SK-N-SH (cell line): ENCODE results near the gene OTOG.

Experiments used
- CTCF ChIP-seq: fragments of 200-600 bp; sonication (generic); IDR thresholded peaks from 2 replicates; pipeline ENCODE4 v1.6.1; 2017; ENCODE audit warnings: antibody characterized with exemption, mild to moderate bottlenecking, moderate library complexity
- EZH2phosphoT487 ChIP-seq: fragments of 200-600 bp; sonication (generic); IDR thresholded peaks from 2 replicates; pipeline ENCODE4 v1.6.1; 2017; ENCODE audit warnings: low read depth, mixed run types, mild to moderate bottlenecking, antibody characterized with exemption, moderate library complexity, borderline replicate concordance
- GABPA ChIP-seq: IDR thresholded peaks from 2 replicates; pipeline ENCODE4 v1.4.0; 2012; ENCODE audit warnings: low read depth, mild to moderate bottlenecking
- NRF1 ChIP-seq: IDR thresholded peaks from 2 replicates; pipeline ENCODE4 v1.6.1; 2012; ENCODE audit warnings: low read depth, mild to moderate bottlenecking, low read length
- TAF1 ChIP-seq: IDR thresholded peaks from 2 replicates; pipeline ENCODE4 v1.6.1; 2012; ENCODE audit warnings: low read depth, mild to moderate bottlenecking, low read length, moderate library complexity, borderline replicate concordance
- YY1 ChIP-seq: IDR thresholded peaks from 2 replicates; pipeline ENCODE4 v1.4.0; 2012; ENCODE audit warnings: low read depth, mild to moderate bottlenecking
- TF ChIP-seq, protein P1 (sequence below): IDR thresholded peaks from 2 replicates; pipeline ENCODE4 v1.6.1; 2012; ENCODE audit warnings: mild to moderate bottlenecking, low read depth, low read length, moderate library complexity

DNA sequence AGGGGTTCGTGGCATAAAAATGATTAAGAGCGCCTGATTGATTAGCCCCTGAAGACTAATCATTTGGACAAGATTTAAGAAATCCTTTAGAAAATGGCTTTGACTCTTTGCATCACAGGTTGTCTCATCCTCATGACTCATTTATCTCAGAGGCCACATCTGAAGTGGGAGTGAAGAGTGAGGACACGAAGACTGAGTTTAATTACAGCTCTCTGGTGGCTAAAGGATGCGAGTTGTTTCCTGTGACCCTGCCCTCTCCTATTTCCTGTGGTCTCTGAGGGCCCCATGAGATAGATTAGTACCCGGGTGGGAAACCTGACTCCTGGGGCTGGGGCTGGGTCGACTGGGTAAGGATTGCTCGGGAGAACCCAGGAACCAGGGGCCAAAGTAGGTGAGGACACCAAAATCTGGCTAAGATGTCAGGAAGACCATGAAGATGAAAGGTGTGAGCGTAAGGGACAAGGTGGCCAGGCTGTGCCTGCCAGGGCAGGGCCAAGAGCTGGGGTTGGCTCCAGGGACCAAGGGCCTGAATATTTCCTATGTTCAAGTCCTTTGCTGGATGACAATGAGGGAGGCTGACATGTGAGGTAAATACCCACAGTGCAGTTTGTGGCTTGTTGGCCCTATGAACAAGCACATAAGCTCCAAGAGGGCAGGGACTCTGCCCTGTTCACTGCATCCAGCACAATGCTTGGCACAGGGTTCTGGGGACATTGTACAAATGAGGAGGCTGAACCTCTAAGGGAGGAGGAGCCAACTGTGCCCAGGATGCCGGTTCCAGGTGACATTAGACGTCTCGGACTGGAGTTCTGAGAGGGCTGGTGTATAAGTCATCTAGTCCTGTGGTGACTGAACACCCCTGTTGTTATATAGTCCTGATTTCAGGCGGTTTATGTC lies 3.6 kb downstream of the OTOG start:
- TF ChIP-seq GABPA (no peak), CTCF (no peak), EZH2phosphoT487 (no peak), YY1 (no peak), TAF1 (no peak), NRF1 (no peak)
- TF ChIP-seq, protein P1, sequence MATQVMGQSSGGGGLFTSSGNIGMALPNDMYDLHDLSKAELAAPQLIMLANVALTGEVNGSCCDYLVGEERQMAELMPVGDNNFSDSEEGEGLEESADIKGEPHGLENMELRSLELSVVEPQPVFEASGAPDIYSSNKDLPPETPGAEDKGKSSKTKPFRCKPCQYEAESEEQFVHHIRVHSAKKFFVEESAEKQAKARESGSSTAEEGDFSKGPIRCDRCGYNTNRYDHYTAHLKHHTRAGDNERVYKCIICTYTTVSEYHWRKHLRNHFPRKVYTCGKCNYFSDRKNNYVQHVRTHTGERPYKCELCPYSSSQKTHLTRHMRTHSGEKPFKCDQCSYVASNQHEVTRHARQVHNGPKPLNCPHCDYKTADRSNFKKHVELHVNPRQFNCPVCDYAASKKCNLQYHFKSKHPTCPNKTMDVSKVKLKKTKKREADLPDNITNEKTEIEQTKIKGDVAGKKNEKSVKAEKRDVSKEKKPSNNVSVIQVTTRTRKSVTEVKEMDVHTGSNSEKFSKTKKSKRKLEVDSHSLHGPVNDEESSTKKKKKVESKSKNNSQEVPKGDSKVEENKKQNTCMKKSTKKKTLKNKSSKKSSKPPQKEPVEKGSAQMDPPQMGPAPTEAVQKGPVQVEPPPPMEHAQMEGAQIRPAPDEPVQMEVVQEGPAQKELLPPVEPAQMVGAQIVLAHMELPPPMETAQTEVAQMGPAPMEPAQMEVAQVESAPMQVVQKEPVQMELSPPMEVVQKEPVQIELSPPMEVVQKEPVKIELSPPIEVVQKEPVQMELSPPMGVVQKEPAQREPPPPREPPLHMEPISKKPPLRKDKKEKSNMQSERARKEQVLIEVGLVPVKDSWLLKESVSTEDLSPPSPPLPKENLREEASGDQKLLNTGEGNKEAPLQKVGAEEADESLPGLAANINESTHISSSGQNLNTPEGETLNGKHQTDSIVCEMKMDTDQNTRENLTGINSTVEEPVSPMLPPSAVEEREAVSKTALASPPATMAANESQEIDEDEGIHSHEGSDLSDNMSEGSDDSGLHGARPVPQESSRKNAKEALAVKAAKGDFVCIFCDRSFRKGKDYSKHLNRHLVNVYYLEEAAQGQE: no peak
